ENCODE results near the gene LZIC.

The LZIC gene

DNA sequence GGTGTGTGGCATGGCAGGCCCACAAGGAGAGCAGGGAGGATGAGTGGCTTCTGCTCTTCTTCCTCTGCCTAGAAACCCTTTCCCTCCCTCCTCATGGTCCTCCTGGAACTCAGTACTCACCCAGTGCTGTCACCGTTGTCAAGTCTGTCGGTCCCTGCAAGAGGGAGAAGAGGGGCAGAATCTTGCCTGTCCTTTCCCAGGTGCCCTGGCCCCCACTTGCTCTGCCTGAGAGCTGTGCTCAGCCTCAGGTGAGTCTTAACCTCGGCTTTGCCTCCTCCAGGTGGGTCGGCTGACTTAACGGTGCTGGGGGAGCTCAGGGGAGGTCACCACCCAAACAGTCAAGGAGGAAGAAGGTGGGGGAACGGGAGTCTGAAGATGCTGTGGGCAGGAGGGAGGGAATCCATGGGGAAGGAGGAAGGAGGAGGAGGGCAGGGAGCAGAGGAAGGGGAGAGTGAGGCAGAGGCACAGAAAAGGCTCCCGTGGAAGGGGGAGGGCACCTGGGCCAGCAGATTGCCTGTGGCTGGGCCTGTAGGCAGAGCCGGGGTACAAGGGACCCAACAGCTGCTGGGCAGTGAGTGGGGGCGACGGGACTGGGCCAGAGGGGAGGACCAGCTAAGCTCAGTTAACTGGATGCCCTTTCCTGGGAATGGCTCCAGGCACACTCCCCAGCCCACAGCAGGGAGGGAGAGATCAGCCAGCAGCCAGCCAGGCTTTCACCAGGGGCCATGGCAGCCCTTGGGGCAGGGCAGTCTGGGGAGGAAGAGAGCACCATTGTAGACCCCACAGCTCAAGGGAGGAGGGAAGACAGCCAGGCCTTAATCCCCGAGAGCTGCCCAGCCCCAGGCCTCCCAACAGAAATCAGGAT, 59.4 kb downstream of the LZIC start:
- no peak for DNase-seq

DNA sequence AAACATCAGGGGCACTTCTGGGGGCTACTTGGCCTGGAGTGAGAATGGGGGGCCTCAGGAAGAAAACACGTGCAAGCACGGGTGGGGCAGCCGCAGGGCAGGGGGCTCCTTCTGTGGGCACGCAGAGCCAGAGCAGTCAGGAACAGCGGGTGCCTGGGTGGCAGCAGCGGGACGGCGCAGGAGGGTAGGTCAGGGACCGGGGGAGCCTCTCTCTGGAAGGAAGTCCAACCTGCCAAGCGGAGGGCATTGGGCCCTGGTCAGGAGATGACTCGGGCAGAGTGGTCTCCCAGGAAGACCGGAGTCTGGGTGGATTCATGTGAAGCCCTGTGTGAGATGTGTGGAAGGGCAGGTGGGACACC, 60.3 kb downstream of the LZIC start:
- no peak for DNase-seq

DNA sequence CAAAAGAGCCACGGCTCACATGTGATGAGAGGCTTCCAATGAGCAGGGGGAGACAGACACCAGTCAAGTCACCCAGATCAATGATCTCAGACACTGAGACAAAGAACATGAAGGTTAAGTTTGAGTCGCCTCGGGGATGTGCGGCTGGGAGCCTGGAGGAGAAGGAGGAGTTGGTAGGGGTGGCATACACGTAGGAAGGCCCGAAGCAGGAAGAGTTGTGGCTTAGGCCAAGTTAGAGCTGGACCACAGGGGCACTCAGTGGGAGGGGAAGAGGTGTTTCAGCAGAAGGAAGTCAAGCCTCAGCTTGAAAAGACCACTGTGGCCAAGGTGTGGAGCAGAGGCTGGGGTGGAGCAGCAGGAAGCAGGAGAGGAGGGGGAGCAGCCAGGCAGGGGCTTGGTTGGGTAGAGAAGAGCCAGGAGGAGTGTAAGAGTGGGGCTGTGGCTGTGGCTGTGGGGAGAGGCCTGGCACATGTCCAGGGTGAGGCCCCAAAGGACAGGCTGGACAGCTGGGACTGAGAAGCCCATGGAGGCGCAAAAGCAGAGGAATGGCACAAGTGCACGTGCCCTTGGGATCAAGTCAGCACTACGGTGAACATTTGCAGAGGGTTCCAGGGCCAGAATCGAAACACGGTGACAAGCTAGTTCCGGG, 60.8 kb downstream of the LZIC start:
- no peak for DNase-seq

DNA sequence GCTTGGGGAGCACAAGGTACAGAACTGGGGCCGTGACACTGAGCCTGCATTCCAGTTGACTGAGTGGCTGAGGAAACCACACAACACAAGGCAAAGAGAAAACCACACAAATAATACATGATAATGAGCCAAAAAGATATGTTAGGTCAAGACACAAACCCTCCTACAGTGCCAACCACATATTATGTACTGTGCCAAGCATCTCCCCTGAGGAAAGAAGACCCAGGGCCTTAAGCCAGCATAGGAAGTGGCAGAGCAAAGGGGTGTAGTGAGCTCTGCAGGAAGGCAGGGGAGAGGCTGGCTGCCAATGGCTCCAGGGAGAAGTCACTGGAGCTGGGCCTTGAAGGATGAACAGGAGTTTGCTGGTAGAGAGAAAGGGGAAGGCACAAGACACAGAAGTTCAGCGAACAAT, 61.3 kb downstream of the LZIC start:
- no peak for DNase-seq
